ENCODE measurements around the gene NDUFS4.
"Not testable (repeated sequence)": the region's sequence is repeated elsewhere in the genome, so short reads cannot be mapped to it uniquely, and the experiment has no call there.

Gene NDUFS4

GRCh38 chr5:53674121-53674520 is 113.7 kb downstream of the NDUFS4 start:
- no peak for DNase-seq

- DNase-seq = no peak
Measured at GRCh38 chr5:53677632-53678031, 117.2 kb downstream of the NDUFS4 start.

DNA sequence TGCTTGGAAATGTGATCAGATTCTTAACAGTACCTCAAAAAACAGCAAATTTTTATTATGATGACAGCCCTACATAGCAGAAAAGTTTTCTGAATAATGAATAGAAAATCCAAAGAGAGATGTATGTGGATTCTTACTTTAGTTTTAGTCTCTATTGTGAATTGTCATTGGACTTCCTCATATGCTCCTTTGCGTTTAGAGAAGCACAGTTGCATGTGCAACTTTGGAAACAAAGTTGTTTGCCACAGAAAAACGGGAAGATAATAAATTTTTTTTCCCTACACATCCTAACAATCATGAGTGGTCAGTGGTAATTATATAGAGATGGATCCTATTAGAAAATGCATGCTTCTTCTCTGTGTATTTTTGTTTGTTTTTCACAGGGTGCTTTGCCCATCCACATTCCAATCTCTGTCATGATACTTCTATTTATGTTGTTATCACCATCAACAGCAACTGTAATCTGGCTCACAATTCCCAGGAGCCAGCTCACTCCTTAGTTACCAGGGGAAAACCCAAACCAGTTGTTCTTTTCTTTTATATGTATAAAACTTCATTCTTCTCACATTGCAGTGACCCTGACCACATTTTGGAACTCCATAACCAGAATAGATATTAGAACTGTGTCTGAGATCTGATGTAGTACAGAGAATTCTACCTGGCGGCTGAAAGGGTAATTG is 118.7 kb downstream of the NDUFS4 start:
- DNase-seq = no peak

- no peak for DNase-seq
Measured at GRCh38 chr5:53681079-53681478, 120.6 kb downstream of the NDUFS4 start.

- no peak for DNase-seq
Measured at GRCh38 chr5:53691014-53691413, 130.6 kb downstream of the NDUFS4 start.

DNA sequence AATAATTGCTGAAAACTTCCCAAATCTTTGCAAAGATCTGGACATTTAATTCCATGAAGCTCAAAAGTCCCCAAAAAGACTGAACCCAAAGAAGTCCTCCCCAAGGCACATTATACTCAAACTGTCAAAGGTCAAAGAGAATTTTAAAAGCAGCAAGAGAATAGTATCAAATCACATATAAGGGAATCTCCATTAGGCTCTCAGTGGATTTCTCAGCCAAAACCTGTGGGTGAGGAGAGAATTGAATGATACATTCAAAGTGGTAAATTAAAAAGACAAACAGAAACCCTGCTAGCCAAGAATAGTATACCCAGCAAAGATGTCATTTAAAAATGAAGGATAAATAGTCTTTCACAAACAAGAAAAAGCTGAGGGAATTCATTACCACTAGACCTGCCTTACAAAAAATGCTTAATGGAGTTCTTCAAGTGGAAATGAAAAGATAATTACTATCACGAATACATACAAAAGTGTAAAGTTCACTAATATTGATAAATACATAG is 134.1 kb downstream of the NDUFS4 start:
- DNase-seq = no peak

- not testable (repeated sequence) for DNase-seq
Measured at GRCh38 chr5:53710405-53710804, 150.0 kb downstream of the NDUFS4 start.

- DNase-seq = no peak
Measured at GRCh38 chr5:53712327-53712726, 151.9 kb downstream of the NDUFS4 start.

DNA sequence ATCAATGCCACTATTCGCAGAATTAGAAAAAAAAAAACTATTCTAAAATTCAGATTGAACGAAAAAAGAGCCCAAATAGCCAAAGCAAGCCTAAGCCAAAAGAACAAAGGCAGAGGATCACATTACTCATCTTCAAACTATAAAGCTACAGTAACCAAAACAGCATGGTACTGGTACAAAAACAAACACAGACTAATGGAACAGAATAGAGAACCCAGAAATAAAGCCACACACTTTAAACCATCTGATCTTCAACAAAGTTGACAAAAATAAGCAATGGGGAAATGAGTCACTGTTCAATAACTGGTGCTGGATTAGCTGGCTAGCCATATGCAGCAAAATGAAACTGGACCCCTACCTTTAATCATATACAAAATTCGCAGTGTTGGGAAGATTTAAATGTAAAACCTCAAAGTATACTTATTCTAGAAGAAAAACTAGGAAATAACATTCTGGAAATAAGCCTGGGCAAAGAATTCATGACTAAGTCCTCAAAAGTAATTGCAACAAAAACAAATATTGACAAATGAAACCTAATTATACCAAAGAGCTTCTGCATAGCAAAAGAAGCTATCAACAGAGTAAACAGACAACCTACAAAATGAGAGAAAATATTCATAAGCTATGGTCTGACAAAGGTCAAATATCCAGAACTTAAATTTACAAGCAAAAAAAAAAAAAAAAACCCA is 153.7 kb downstream of the NDUFS4 start:
- DNase-seq = no peak

DNA sequence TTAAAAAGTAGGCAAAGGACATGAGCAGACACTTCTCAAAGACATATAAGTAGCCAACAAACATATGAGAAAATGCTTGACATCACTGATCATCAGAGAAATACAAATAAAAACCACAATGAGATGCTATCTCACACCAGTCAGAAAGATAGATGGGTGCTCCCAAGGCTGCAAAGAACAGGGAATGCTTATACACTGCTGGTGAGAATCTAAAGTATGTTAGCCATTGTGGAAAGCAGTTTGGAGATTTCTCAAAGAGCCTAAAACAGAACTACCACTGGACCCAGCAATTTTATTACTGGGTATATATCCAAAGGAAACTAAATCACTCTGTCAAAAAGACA is 154.2 kb downstream of the NDUFS4 start:
- no peak for DNase-seq

GRCh38 chr5:53726121-53726520 is 165.7 kb downstream of the NDUFS4 start:
- DNase-seq = no peak

DNA sequence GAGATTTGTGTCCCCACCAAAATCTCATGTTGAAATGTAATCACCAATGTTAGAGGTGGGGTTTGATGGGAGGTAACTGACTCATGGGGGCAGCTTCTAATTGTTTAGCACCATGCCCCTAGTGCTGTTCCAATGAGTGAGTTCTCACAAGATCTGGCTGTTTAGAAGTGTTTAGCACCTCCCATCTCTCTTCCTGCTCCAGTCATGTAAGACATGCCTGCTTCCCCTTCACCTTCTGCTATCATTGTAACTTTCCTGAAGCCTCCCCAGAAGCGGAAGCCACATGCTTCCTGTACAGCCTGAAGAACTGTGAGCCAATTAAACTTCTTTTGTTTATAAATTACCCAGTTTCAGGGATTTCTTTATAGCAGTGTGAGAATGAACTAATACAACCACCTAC is 170.5 kb downstream of the NDUFS4 start:
- DNase-seq = no peak

Measured in stimulated activated CD4-positive, alpha-beta T cell treated with anti-CD3 and anti-CD28 coated beads, Interleukin-4, amount 100 ng/mL, for 24 hours (primary cell).